Mucosa of descending colon (tissue), 3 donors: ENCODE results near the gene EPAS1. TPM values are rescaled to one million over a fixed set of nuclear protein-coding genes. Genes with fewer than 3 reads are reported as not detected.

Experiments
- ATAC-seq: fragments of 200-7000 bp; cut with Tn5 transposase; one replicate; pipeline ENCODE4 v1.9.1; 2020; ENCODE audit warnings: mild to moderate bottlenecking, moderate library complexity
- DNase-seq, 3 donors: peaks; one replicate each; pipeline ENCODE4 v3.0.0-alpha.2; 2020
- H3K36me3 ChIP-seq: fragments of 200-600 bp; one replicate; pipeline ENCODE4 v1.8.0; 2021; ENCODE audit warnings: low read depth, mild to moderate bottlenecking
- H3K4me1 ChIP-seq: fragments of 200-600 bp; one replicate; pipeline ENCODE4 v1.8.0; 2021; ENCODE audit warnings: low read depth, mild to moderate bottlenecking
- H3K4me3 ChIP-seq: fragments of 200-600 bp; one replicate; pipeline ENCODE4 v1.8.0; 2021; ENCODE audit warnings: mild to moderate bottlenecking
- H3K9me3 ChIP-seq: fragments of 200-600 bp; one replicate; pipeline ENCODE4 v1.8.0; 2021; ENCODE audit warnings: mild to moderate bottlenecking
- CTCF ChIP-seq: fragments of 200-600 bp; IDR thresholded peaks from one replicate; pipeline ENCODE4 v1.8.0; 2022; ENCODE audit warnings: antibody characterized with exemption, mild to moderate bottlenecking
- intact Hi-C, 2 donors: fragments of 100-400 bp; cut with DNase I in 1 of 2; cut with micrococcal nuclease in 1 of 2; formaldehyde crosslinking; loops; one replicate each; pipeline versions ENCODE4 v1.11.0 to v1.11.1; 2022; cut with DNase I, micrococcal nuclease
- total RNA-seq, 3 donors: library from RNA; stranded (reverse); fragmentation: NEBNext Ultra II Directional in 2 of 3; extraction: Animal tissue kit (Norgen Biotek cat#: 25700) in 2 of 3; gene quantifications; one replicate each; pipeline versions ENCODE4 v1.2.1 to v1.2.4, GENCODE V29; 2021 to 2023
- donor health status: DM: no; HTN: no; CAD: no; lungs with moderate emphysema.
- donor health status: DM: no; HTN: no; CAD: no.
- donor health status: DM: no; HTN: yes; CAD: no.

EPAS1 gene
- total RNA-seq, 3 donors from 2014 or later, result 126 to 251 (median 150) TPM

GRCh38 chr2:46305767-46306166, 8.6 kb downstream of the EPAS1 start:
- Histone ChIP-seq H3K36me3 (no peaks in the 10 kb centered on the region), H3K4me1 (peaks cover 56% of the 10 kb centered on the region), H3K4me3 (no peak overlapping the region), H3K9me3 (no peaks in the 10 kb centered on the region)
- no peak for TF ChIP-seq CTCF
- DNase-seq, result no peak
- ATAC-seq, result no peak
- intact Hi-C loops, result loop anchor here in 1 of 2 donors (10.0 kb wide), 1 partner anchor 49 kb away; no protein-coding TSS in a partner anchor

GRCh38 chr2:46306330-46306751, 9.1 kb downstream of the EPAS1 start:
- Histone ChIP-seq H3K9me3 (no peaks in the 10 kb centered on the region), H3K4me3 (no peak overlapping the region), H3K36me3 (no peaks in the 10 kb centered on the region), H3K4me1 (peaks cover 51% of the 10 kb centered on the region)
- DNase-seq (no peak), ATAC-seq (peak; percentile 77)
- intact Hi-C loops, result loop anchor here in 1 of 2 donors (10.0 kb wide), 1 partner anchor 48 kb away; no protein-coding TSS in a partner anchor
- TF ChIP-seq CTCF, result no peak

GRCh38 chr2:46306988-46307655, 9.9 kb downstream of the EPAS1 start:
- intact Hi-C loops, result loop anchor here in 1 of 2 donors (10.0 kb wide), 1 partner anchor 48 kb away; no protein-coding TSS in a partner anchor
- Histone ChIP-seq H3K4me1 (peaks cover 50% of the 10 kb centered on the region), H3K4me3 (no peak overlapping the region), H3K36me3 (no peaks in the 10 kb centered on the region), H3K9me3 (no peaks in the 10 kb centered on the region)
- no peak for TF ChIP-seq CTCF
- DNase-seq (peak in 2 of 3 donors; percentile 40 to 42), ATAC-seq (peak; percentile 72)

- intact Hi-C loops, result loop anchor here in 1 of 2 donors (10.0 kb wide), 1 partner anchor 47 kb away; no protein-coding TSS in a partner anchor
- Histone ChIP-seq H3K4me1 (peaks cover 46% of the 10 kb centered on the region), H3K36me3 (no peaks in the 10 kb centered on the region), H3K4me3 (no peak overlapping the region), H3K9me3 (no peaks in the 10 kb centered on the region)
- no peak for ATAC-seq
- no peak for DNase-seq
- no peak for TF ChIP-seq CTCF
Observed at GRCh38 chr2:46308081-46308480, 10.9 kb downstream of the EPAS1 start.

GRCh38 chr2:46308629-46309028, 11.4 kb downstream of the EPAS1 start:
- Histone ChIP-seq H3K36me3 (no peaks in the 10 kb centered on the region), H3K4me1 (peaks cover 40% of the 10 kb centered on the region), H3K4me3 (no peak overlapping the region), H3K9me3 (no peaks in the 10 kb centered on the region)
- ATAC-seq (no peak), DNase-seq (no peak)
- intact Hi-C loops, result loop anchor here in 1 of 2 donors (10.0 kb wide), 1 partner anchor 46 kb away; no protein-coding TSS in a partner anchor
- no peak for TF ChIP-seq CTCF
